Ovary (tissue), 9 donors: Measurements from ENCODE around the gene CCNK. TPM values are rescaled to one million over a fixed set of nuclear protein-coding genes. Genes with fewer than 3 reads are reported as not detected.

Source experiments
- DNase-seq, 5 donors: peaks; one replicate each; pipeline ENCODE4 v3.0.0-alpha.2; 2019 to 2020
- H3K27ac ChIP-seq, 2 donors: fragments of 200-600 bp; one replicate each; pipeline versions ENCODE4 v1.5.1 to v1.8.0; 2019 to 2022
- H3K27me3 ChIP-seq: fragments of 200-600 bp; one replicate; pipeline ENCODE4 v1.8.0; 2022
- H3K36me3 ChIP-seq: fragments of 200-600 bp; sonication (generic); one replicate; pipeline ENCODE4 v1.5.1; 2019
- H3K4me1 ChIP-seq: one replicate; pipeline ENCODE4 v1.8.1; 2013; ENCODE audit warnings: mild to moderate bottlenecking, moderate library complexity; ENCODE audit not compliant: insufficient read depth
- H3K4me3 ChIP-seq: fragments of 200-600 bp; sonication (generic); one replicate; pipeline ENCODE4 v1.5.1; 2017
- H3K9me3 ChIP-seq, 2 donors: fragments of 200-600 bp in 1 of 2; sonication (generic) in 1 of 2; one replicate each; pipeline versions ENCODE4 v1.5.1 to v1.8.1; 2013 to 2019; ENCODE audit warnings: mild to moderate bottlenecking in 1 of 2, moderate library complexity in 1 of 2
- CTCF ChIP-seq, 3 donors: fragments of 450-650 bp in 2 of 3; fragments of 200-600 bp in 1 of 3; IDR thresholded peaks; one replicate each; pipeline versions ENCODE4 v1.5.1 to v1.8.0; 2016 to 2022; ENCODE audit warnings: antibody characterized with exemption in 3 of 3, mild to moderate bottlenecking in 1 of 3
- EP300 ChIP-seq: sonication (generic); formaldehyde crosslinking; IDR thresholded peaks from one replicate; pipeline ENCODE4 v1.6.1; 2017; ENCODE audit warnings: antibody characterized with exemption
- POLR2A ChIP-seq: fragments of 450-650 bp; IDR thresholded peaks from one replicate; pipeline ENCODE4 v1.6.1; 2017; ENCODE audit warnings: antibody characterized with exemption, mild to moderate bottlenecking, moderate library complexity
- WGBS, 3 donors: extraction: QIAGEN DNeasy Blood & Tissue Kit in 1 of 3; methylation state at CpG; one replicate each; pipeline versions ENCODE4 v1.1.5 to v1.1.7; 2013 to 2017; 5-methylcytosine and 5-hydroxymethylcytosine counted together
- intact Hi-C, 4 donors: fragments of 100-400 bp; cut with DNase I; formaldehyde crosslinking; loops; one replicate each; pipeline versions ENCODE4 v1.11.0 to v1.15.1; 2022 to 2023
- polyA plus RNA-seq, 2 donors: library from polyadenylated mRNA; stranded (reverse); fragments of 200-250 nt in 1 of 2; fragments of 350-450 nt in 1 of 2; fragmentation: Illumina TruSeq in 1 of 2; extraction: RNeasy Lipid Tissue Mini Kit (QIAGEN cat#74804) in 1 of 2; gene quantifications; one replicate each; pipeline ENCODE4 v1.2.3, GENCODE V29; 2013 to 2014
- total RNA-seq, 7 donors: library from RNA; depleted of rRNA in 2 of 7; stranded (reverse); fragments of >200 nt in 2 of 7; fragmentation: NEBNext Ultra II Directional in 3 of 7; extraction: Animal tissue kit (Norgen Biotek cat#: 25700) in 3 of 7; gene quantifications; one replicate each; pipeline versions ENCODE4 v1.1.0 to v1.2.4, GENCODE V29; 2016 to 2023
- donor health status: DM: no; HTN: no; CAD: no; lungs with moderate emphysema.
- donor health status: DM: no; HTN: no; CAD: no.
- donor health status: Bipolar disorder and iron deficiency.
- donor health status: DM: yes; HTN: yes; CAD: no.
- donor health status: DM: no; HTN: no; CAD: no.
- donor health status: DM: yes; HTN: yes; CAD: no.

The CCNK gene
- total and polyA plus RNA-seq, 9 donors = 17.3 to 60.0 (median 46.8) TPM

GRCh38 chr14:99475660-99476059 lies 5.5 kb upstream of the CCNK start:
- no peaks in the 10 kb centered on the region for H3K36me3 ChIP-seq
- H3K9me3 ChIP-seq = no peaks in the 10 kb centered on the region
- no peaks in the 10 kb centered on the region for H3K27me3 ChIP-seq
- TF ChIP-seq POLR2A = no peak
- no peak for TF ChIP-seq EP300
- TF ChIP-seq CTCF (IDR thresholded peaks at IDR 0.05) = no peak
- DNase-seq = no peak
- H3K4me1 ChIP-seq = peaks cover 4% of the 10 kb centered on the region
- H3K27ac ChIP-seq = no peak overlapping the region
- 83 to 90% (median 86%) methylated on average over 2 of the region's 2 CpGs for WGBS, 3 donors
- intact Hi-C loops = no loop called here
- H3K4me3 ChIP-seq = no peak overlapping the region

- no peak overlapping the region for H3K4me3 ChIP-seq
- H3K4me1 ChIP-seq = peaks cover 4% of the 10 kb centered on the region
- no peaks in the 10 kb centered on the region for H3K36me3 ChIP-seq
- WGBS, 3 donors = 63 to 79% (median 69%) methylated on average over 1 of the region's 1 CpG
- no peaks in the 10 kb centered on the region for H3K9me3 ChIP-seq
- no peaks in the 10 kb centered on the region for H3K27me3 ChIP-seq
- no peak for TF ChIP-seq POLR2A
- no peak for TF ChIP-seq EP300
- TF ChIP-seq CTCF (IDR thresholded peaks at IDR 0.05) = no peak
- DNase-seq = no peak
- H3K27ac ChIP-seq = no peak overlapping the region
- intact Hi-C loops = no loop called here
Measured at GRCh38 chr14:99476864-99477263, 4.3 kb upstream of the CCNK start.

- H3K4me1 ChIP-seq = peaks cover 5% of the 10 kb centered on the region
- WGBS, 3 donors = 60 to 74% (median 67%) methylated on average over 4 of the region's 4 CpGs
Measured at GRCh38 chr14:99478128-99478527, 3.1 kb upstream of the CCNK start.

GRCh38 chr14:99479160-99479905 lies 1.9 kb upstream of the CCNK start:
- TF ChIP-seq CTCF (IDR thresholded peaks at IDR 0.05) (no peak), POLR2A (no peak), EP300 (no peak)
- Histone ChIP-seq H3K27ac (peak overlapping the region in 1 of 2 donors; percentile 84), H3K9me3 (no peaks in the 10 kb centered on the region), H3K36me3 (no peaks in the 10 kb centered on the region), H3K4me3 (peak overlapping the region; percentile 81), H3K4me1 (peaks cover 8% of the 10 kb centered on the region), H3K27me3 (no peaks in the 10 kb centered on the region)
- DNase-seq = no peak
- WGBS, 3 donors = 4 to 10% (median 6%) methylated on average over 18 of the region's 18 CpGs
- intact Hi-C loops = no loop called here

More at GRCh38 chr14:99478128-99478527, 3.1 kb upstream of the CCNK start:
- H3K27ac ChIP-seq = no peak overlapping the region
- H3K9me3 ChIP-seq = no peaks in the 10 kb centered on the region
- intact Hi-C loops = no loop called here
- TF ChIP-seq CTCF (IDR thresholded peaks at IDR 0.05) = no peak
- no peak for DNase-seq
- H3K36me3 ChIP-seq = no peaks in the 10 kb centered on the region
- H3K4me3 ChIP-seq = no peak overlapping the region
- no peaks in the 10 kb centered on the region for H3K27me3 ChIP-seq
